GM23248 (cell line): ENCODE data around the gene ZPBP2. TPM values are rescaled to one million over a fixed set of nuclear protein-coding genes. Genes with fewer than 3 reads are reported as not detected.

Experiments
- DNase-seq: peaks from one replicate; pipeline ENCODE4 v3.0.0-alpha.2; 2015
- H2AFZ ChIP-seq: fragments of 200-600 bp; sonication (generic); 2 replicates; pipeline ENCODE4 v1.6.1; 2016; ENCODE audit warnings: antibody characterized with exemption
- H3F3A ChIP-seq: fragments of 200-600 bp; sonication (generic); 2 replicates; pipeline ENCODE4 v1.6.1; 2016; ENCODE audit warnings: mild to moderate bottlenecking, antibody characterized with exemption, mixed run types; ENCODE audit not compliant: insufficient read depth
- H3K27ac ChIP-seq: fragments of 200-600 bp; sonication (generic); 2 replicates; pipeline ENCODE4 v1.5.1; 2016; ENCODE audit warnings: mild to moderate bottlenecking
- H3K27me3 ChIP-seq: fragments of 200-600 bp; sonication (generic); replicated peaks from 2 replicates; pipeline ENCODE4 v1.6.1; 2016; ENCODE audit warnings: mild to moderate bottlenecking; ENCODE audit not compliant: insufficient read depth
- H3K36me3 ChIP-seq: fragments of 200-600 bp; sonication (generic); 2 replicates; pipeline ENCODE4 v1.6.1; 2016; ENCODE audit warnings: low read depth, mild to moderate bottlenecking
- H3K4me1 ChIP-seq: fragments of 200-600 bp; sonication (generic); 2 replicates; pipeline ENCODE4 v1.6.1; 2016; ENCODE audit warnings: mild to moderate bottlenecking; ENCODE audit not compliant: insufficient read depth
- H3K4me2 ChIP-seq: fragments of 200-600 bp; sonication (generic); one replicate; pipeline ENCODE4 v1.6.1; 2016; ENCODE audit warnings: mild to moderate bottlenecking; ENCODE audit not compliant: unreplicated experiment
- H3K4me3 ChIP-seq: fragments of 200-600 bp; sonication (generic); 2 replicates; pipeline ENCODE4 v1.5.1; 2016; ENCODE audit warnings: mild to moderate bottlenecking
- H3K79me2 ChIP-seq: fragments of 200-600 bp; sonication (generic); 2 replicates; pipeline ENCODE4 v1.6.1; 2016; ENCODE audit warnings: mild to moderate bottlenecking; ENCODE audit not compliant: insufficient read depth
- H3K9ac ChIP-seq: fragments of 200-600 bp; sonication (generic); 2 replicates; pipeline ENCODE4 v1.6.1; 2016; ENCODE audit warnings: mild to moderate bottlenecking
- H3K9me2 ChIP-seq: fragments of 200-600 bp; sonication (generic); 2 replicates; pipeline ENCODE4 v1.6.1; 2016; ENCODE audit warnings: mixed run types, mild to moderate bottlenecking, moderate library complexity; ENCODE audit not compliant: insufficient read depth
- H3K9me3 ChIP-seq: fragments of 200-600 bp; sonication (generic); one replicate; pipeline ENCODE4 v1.6.1; 2017; ENCODE audit warnings: low read depth
- H4K20me1 ChIP-seq: fragments of 200-600 bp; sonication (generic); 2 replicates; pipeline ENCODE4 v1.6.0; 2016; ENCODE audit not compliant: insufficient read depth
- EZH2 ChIP-seq: fragments of 200-600 bp; sonication (generic); IDR thresholded peaks from 2 replicates; pipeline ENCODE4 v1.6.1; 2018; ENCODE audit warnings: antibody characterized with exemption, mild to moderate bottlenecking; ENCODE audit not compliant: insufficient read depth, poor library complexity, severe bottlenecking
- EZH2phosphoT487 ChIP-seq: fragments of 200-600 bp; sonication (generic); IDR thresholded peaks from 2 replicates; pipeline ENCODE4 v1.6.1; 2018; ENCODE audit warnings: antibody characterized with exemption, moderate library complexity, mild to moderate bottlenecking, low read depth; ENCODE audit not compliant: insufficient read depth
- WGBS, 2 experiments: methylation state at CpG; one replicate each; pipeline ENCODE4 v1.1.6; 2015 to 2017; ENCODE audit warnings: low lambda C conversion rate in 2 of 2, low coverage in 1 of 2; ENCODE audit errors: missing lambda C conversion rate in 2 of 2; 5-methylcytosine and 5-hydroxymethylcytosine counted together
- in situ Hi-C: fragments of 300-500 bp; cut with MboI; formaldehyde crosslinking; loops from 2 replicates; pipeline ENCODE4 v1.15.0; 2020
- polyA plus RNA-seq: library from polyadenylated mRNA; unstranded; fragments of >200 nt; fragmentation: Nextera tagmentation; extraction: Ambion mirVana; gene quantifications from 2 replicates; pipeline ENCODE4 v1.2.1, GENCODE V29; 2016
- total RNA-seq: library from RNA; depleted of rRNA; stranded (reverse); fragments of >200 nt; shearing (Covaris generic); gene quantifications from 2 replicates; pipeline ENCODE4 v1.2.3, GENCODE V29; 2014

The ZPBP2 gene
- total and polyA plus RNA-seq, 2 experiments from 2014 or later: not detected

- Histone ChIP-seq H3F3A (no peaks in the 10 kb centered on the region; the same call in 1 of the 2 replicates), H3K9me3 (no peaks in the 10 kb centered on the region), H3K27ac (no peak overlapping the region), H2AFZ (no peak overlapping the region), H3K4me3 (no peak overlapping the region), H4K20me1 (no peaks in the 10 kb centered on the region), H3K9me2 (no peaks in the 10 kb centered on the region), H3K4me2 (no peak overlapping the region), H3K27me3 (peaks cover 62% of the 10 kb centered on the region), H3K79me2 (no peaks in the 10 kb centered on the region), H3K9ac (no peak overlapping the region), H3K36me3 (no peaks in the 10 kb centered on the region), H3K4me1 (no peaks in the 10 kb centered on the region)
- TF ChIP-seq EZH2 (no peak), EZH2phosphoT487 (no peak)
- 85% methylated on average over 21 of the region's 21 CpGs for WGBS, 2 experiments
- in situ Hi-C loops: no loop called here
- DNase-seq: no peak
Measured at GRCh38 chr17:39867084-39867879, 720 bp upstream of the ZPBP2 start.

- Histone ChIP-seq H3K9ac (no peak overlapping the region), H3F3A (no peaks in the 10 kb centered on the region; the same call in 1 of the 2 replicates), H3K27me3 (peaks cover 50% of the 10 kb centered on the region), H3K27ac (no peak overlapping the region), H4K20me1 (no peaks in the 10 kb centered on the region), H3K4me3 (no peak overlapping the region), H3K79me2 (no peaks in the 10 kb centered on the region), H3K9me3 (no peaks in the 10 kb centered on the region), H3K4me2 (no peak overlapping the region), H3K36me3 (no peaks in the 10 kb centered on the region), H3K4me1 (no peaks in the 10 kb centered on the region), H2AFZ (no peak overlapping the region), H3K9me2 (no peaks in the 10 kb centered on the region)
- WGBS, 2 experiments: 66 to 72% methylated on average over 17 of the region's 17 CpGs
- DNase-seq: no peak
- no peak for TF ChIP-seq EZH2phosphoT487
- no peak for TF ChIP-seq EZH2
- in situ Hi-C loops: no loop called here
Measured at GRCh38 chr17:39868554-39868942, 546 bp downstream of the ZPBP2 start.

DNA sequence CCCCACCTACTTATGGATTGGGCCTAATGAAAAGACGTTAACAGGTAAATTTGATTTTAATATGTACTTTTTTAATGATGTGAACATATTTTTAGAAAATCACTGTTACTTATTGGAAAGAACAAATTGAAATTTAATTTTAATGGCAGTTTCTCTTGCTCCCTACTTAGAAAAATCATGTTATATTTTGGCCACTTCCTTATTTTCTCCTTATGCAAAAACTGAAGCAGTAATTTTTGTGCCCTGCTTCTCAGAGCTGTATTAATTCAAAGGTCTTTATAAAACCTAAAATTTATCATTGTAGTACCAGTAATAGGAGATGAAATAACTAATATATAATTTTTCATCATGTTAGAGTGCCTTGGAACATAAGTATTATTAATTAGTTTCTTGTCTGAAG, 2.8 kb downstream of the ZPBP2 start:
- 30 to 38% methylated on average over 1 of the region's 1 CpG for WGBS, 2 experiments
- no peak for TF ChIP-seq EZH2
- no peak for TF ChIP-seq EZH2phosphoT487
- no peak overlapping the region for H3K9ac ChIP-seq
- no peaks in the 10 kb centered on the region for H3K36me3 ChIP-seq
- no peaks in the 10 kb centered on the region for H3K4me1 ChIP-seq
- H3K9me2 ChIP-seq: no peaks in the 10 kb centered on the region
- H3K79me2 ChIP-seq: no peaks in the 10 kb centered on the region
- peaks cover 27% of the 10 kb centered on the region for H3K27me3 ChIP-seq
- H3K9me3 ChIP-seq: no peaks in the 10 kb centered on the region
- no peaks in the 10 kb centered on the region for H4K20me1 ChIP-seq
- DNase-seq: no peak
- no peaks in the 10 kb centered on the region; the same call in 1 of the 2 replicates for H3F3A ChIP-seq
- H2AFZ ChIP-seq: no peak overlapping the region
- no peak overlapping the region for H3K4me2 ChIP-seq
- H3K27ac ChIP-seq: no peak overlapping the region
- in situ Hi-C loops: no loop called here
- no peak overlapping the region for H3K4me3 ChIP-seq

- Histone ChIP-seq H3K79me2 (no peaks in the 10 kb centered on the region), H3K4me1 (no peaks in the 10 kb centered on the region), H3K27me3 (peaks cover 27% of the 10 kb centered on the region), H3K9me2 (no peaks in the 10 kb centered on the region), H3F3A (no peaks in the 10 kb centered on the region; the same call in 1 of the 2 replicates), H3K36me3 (no peaks in the 10 kb centered on the region), H3K9ac (no peak overlapping the region), H4K20me1 (no peaks in the 10 kb centered on the region), H3K9me3 (no peaks in the 10 kb centered on the region), H3K4me3 (no peak overlapping the region), H3K27ac (no peak overlapping the region), H2AFZ (no peak overlapping the region), H3K4me2 (no peak overlapping the region)
- 60 to 61% methylated on average over 2 of the region's 2 CpGs for WGBS, 2 experiments
- in situ Hi-C loops: no loop called here
- no peak for DNase-seq
- TF ChIP-seq EZH2: no peak
- TF ChIP-seq EZH2phosphoT487: no peak
Measured at GRCh38 chr17:39871801-39872200, 3.8 kb downstream of the ZPBP2 start.
